Neural progenitor cell (in vitro differentiated cells): Measurements from ENCODE around the gene KIFC3. TPM values are rescaled to one million over a fixed set of nuclear protein-coding genes. Genes with fewer than 3 reads are reported as not detected.

Experiments
- DNase-seq: peaks from one replicate; pipeline ENCODE4 v3.0.0-alpha.2; 2016; ENCODE audit warnings: low spot score
- H2AFZ ChIP-seq: fragments of 200-600 bp; sonication (generic); replicated peaks from 2 replicates; pipeline ENCODE4 v1.6.1; 2016; ENCODE audit warnings: antibody characterized with exemption
- H3F3A ChIP-seq: fragments of 200-600 bp; sonication (generic); 2 replicates; pipeline ENCODE4 v1.6.1; 2016; ENCODE audit warnings: antibody characterized with exemption, low read depth
- H3K27ac ChIP-seq: fragments of 200-600 bp; sonication (generic); 2 replicates; pipeline ENCODE4 v1.5.1; 2016; ENCODE audit warnings: mild to moderate bottlenecking
- H3K27me3 ChIP-seq: fragments of 200-600 bp; sonication (generic); 2 replicates; pipeline ENCODE4 v1.6.1; 2016; ENCODE audit warnings: mild to moderate bottlenecking, moderate library complexity
- H3K36me3 ChIP-seq: fragments of 200-600 bp; sonication (generic); 2 replicates; pipeline ENCODE4 v1.5.1; 2016
- H3K4me1 ChIP-seq: fragments of 200-600 bp; sonication (generic); 2 replicates; pipeline ENCODE4 v1.6.1; 2016; ENCODE audit warnings: mixed run types
- H3K4me2 ChIP-seq: fragments of 200-600 bp; sonication (generic); 2 replicates; pipeline ENCODE4 v1.6.1; 2016
- H3K4me3 ChIP-seq: fragments of 200-600 bp; sonication (generic); 2 replicates; pipeline ENCODE4 v1.5.1; 2016
- H3K79me2 ChIP-seq: fragments of 200-600 bp; sonication (generic); 2 replicates; pipeline ENCODE4 v1.6.1; 2016; ENCODE audit warnings: low read depth
- H3K9ac ChIP-seq: fragments of 200-600 bp; sonication (generic); 2 replicates; pipeline ENCODE4 v1.6.1; 2016
- H3K9me3 ChIP-seq: fragments of 200-600 bp; sonication (generic); 2 replicates; pipeline ENCODE4 v1.5.1; 2016; ENCODE audit warnings: low read depth
- H4K20me1 ChIP-seq: fragments of 200-600 bp; sonication (generic); 2 replicates; pipeline ENCODE4 v1.6.1; 2016; ENCODE audit warnings: low read depth
- H3K27ac Mint-ChIP-seq: 3 replicates; pipeline ENCODE4 v1.8.0; 2021; ENCODE audit warnings: mixed read lengths
- H3K27me3 Mint-ChIP-seq: 2 replicates; pipeline ENCODE4 v1.8.0; 2022; ENCODE audit warnings: low read depth, mild to moderate bottlenecking, inconsistent platforms, moderate library complexity, mixed read lengths; ENCODE audit not compliant: insufficient read depth
- H3K36me3 Mint-ChIP-seq: 3 replicates; pipeline ENCODE4 v1.8.0; 2021; ENCODE audit warnings: mixed read lengths
- H3K4me1 Mint-ChIP-seq: 3 replicates; pipeline ENCODE4 v1.8.0; 2021; ENCODE audit warnings: mixed read lengths
- H3K4me3 Mint-ChIP-seq: 3 replicates; pipeline ENCODE4 v1.8.0; 2021; ENCODE audit warnings: mild to moderate bottlenecking, moderate library complexity, mixed read lengths
- H3K9me3 Mint-ChIP-seq: 3 replicates; pipeline ENCODE4 v1.8.0; 2020; ENCODE audit warnings: mixed read lengths
- CTCF ChIP-seq: fragments of 200-600 bp; sonication (generic); IDR thresholded peaks from 2 replicates; pipeline ENCODE4 v1.5.1; 2017; ENCODE audit warnings: antibody characterized with exemption, mild to moderate bottlenecking
- EZH2 ChIP-seq: fragments of 200-600 bp; sonication (generic); IDR thresholded peaks from 2 replicates; pipeline ENCODE4 v1.6.1; 2017; ENCODE audit warnings: antibody characterized with exemption, mild to moderate bottlenecking, moderate library complexity
- EZH2phosphoT487 ChIP-seq: fragments of 200-600 bp; sonication (generic); IDR thresholded peaks from 2 replicates; pipeline ENCODE4 v1.6.1; 2017; ENCODE audit warnings: antibody characterized with exemption
- total RNA-seq: library from RNA; depleted of rRNA; stranded (reverse); fragments of >200 nt; gene quantifications from 2 replicates; pipeline ENCODE4 v1.2.3, GENCODE V29; 2015; ENCODE audit warnings: low replicate concordance

The KIFC3 gene
- total RNA-seq, 1 donor from 2014 or later = 0.28 TPM

GRCh38 chr16:57759131-57759530 lies 43.2 kb downstream of the KIFC3 start:
- Histone ChIP-seq H3K4me1 (peaks cover 2% of the 10 kb centered on the region), H3K36me3 (no peaks in the 10 kb centered on the region), H3K79me2 (no peaks in the 10 kb centered on the region), H3K27ac (no peak overlapping the region), H4K20me1 (no peaks in the 10 kb centered on the region), H3K4me2 (no peak overlapping the region), H3K9me3 (no peaks in the 10 kb centered on the region), H3K4me3 (no peak overlapping the region), H3F3A (no peaks in the 10 kb centered on the region), H2AFZ (no peak overlapping the region), H3K9ac (no peak overlapping the region), H3K27me3 (no peaks in the 10 kb centered on the region)
- peaks cover 10% of the 10 kb centered on the region for H3K27me3 Mint-ChIP-seq
- H3K27ac Mint-ChIP-seq = no peak overlapping the region
- no peak for DNase-seq
- H3K9me3 Mint-ChIP-seq = no peaks in the 10 kb centered on the region
- TF ChIP-seq EZH2phosphoT487 (no peak), CTCF (no peak), EZH2 (no peak)
- no peak overlapping the region for H3K4me3 Mint-ChIP-seq
- peaks cover 7% of the 10 kb centered on the region for H3K4me1 Mint-ChIP-seq
- H3K36me3 Mint-ChIP-seq = no peaks in the 10 kb centered on the region

GRCh38 chr16:57758331-57759117 lies 43.8 kb downstream of the KIFC3 start:
- H3K36me3 ChIP-seq = no peaks in the 10 kb centered on the region
- no peak overlapping the region for H3K27ac ChIP-seq

DNA sequence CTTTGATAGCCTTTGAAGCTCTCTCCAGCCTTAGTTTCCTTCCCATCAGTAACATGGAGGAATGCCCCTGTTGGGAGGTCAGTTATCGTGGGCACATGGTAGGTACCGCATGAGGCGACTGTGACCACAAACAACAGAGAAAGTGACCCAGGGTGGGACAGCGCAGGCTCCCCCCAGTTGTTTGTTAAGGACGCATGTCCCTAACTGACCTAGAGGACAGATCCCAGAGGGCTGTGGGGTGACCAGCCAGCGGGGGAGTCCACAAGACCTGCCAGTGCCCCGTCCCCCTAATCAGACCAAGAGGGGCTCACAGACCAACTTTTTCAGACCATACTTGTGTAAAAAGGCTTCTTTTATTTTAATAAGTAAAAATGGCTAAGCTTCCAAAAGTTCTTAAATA lies 44.4 kb downstream of the KIFC3 start:
- no peaks in the 10 kb centered on the region for H3K36me3 ChIP-seq

More at GRCh38 chr16:57758331-57759117, 43.8 kb downstream of the KIFC3 start:
- Histone ChIP-seq H4K20me1 (no peaks in the 10 kb centered on the region), H3K79me2 (no peaks in the 10 kb centered on the region), H3K9me3 (no peaks in the 10 kb centered on the region), H3F3A (no peaks in the 10 kb centered on the region), H3K27me3 (no peaks in the 10 kb centered on the region), H2AFZ (no peak overlapping the region), H3K4me1 (peaks cover 2% of the 10 kb centered on the region), H3K4me2 (no peak overlapping the region), H3K9ac (no peak overlapping the region), H3K4me3 (no peak overlapping the region)
- no peak for DNase-seq
- H3K36me3 Mint-ChIP-seq = no peaks in the 10 kb centered on the region
- H3K4me3 Mint-ChIP-seq = no peak overlapping the region
- peaks cover 7% of the 10 kb centered on the region for H3K4me1 Mint-ChIP-seq
- H3K27me3 Mint-ChIP-seq = peaks cover 10% of the 10 kb centered on the region
- H3K27ac Mint-ChIP-seq = no peak overlapping the region
- no peak for TF ChIP-seq EZH2
- TF ChIP-seq EZH2phosphoT487 = no peak
- no peak for TF ChIP-seq CTCF
- H3K9me3 Mint-ChIP-seq = no peaks in the 10 kb centered on the region

More for the DNA sequence above, 44.4 kb downstream of the KIFC3 start:
- TF ChIP-seq CTCF (no peak), EZH2 (no peak)
- Histone ChIP-seq H3K4me1 (peaks cover under 1% of the 10 kb centered on the region), H2AFZ (no peak overlapping the region), H3K27ac (no peak overlapping the region), H3K4me2 (no peak overlapping the region), H3K9me3 (no peaks in the 10 kb centered on the region), H3K9ac (no peak overlapping the region), H3F3A (no peaks in the 10 kb centered on the region), H4K20me1 (no peaks in the 10 kb centered on the region), H3K79me2 (no peaks in the 10 kb centered on the region), H3K27me3 (no peaks in the 10 kb centered on the region), H3K4me3 (no peak overlapping the region)
- no peak for DNase-seq
- Mint-ChIP-seq H3K4me3 (no peak overlapping the region), H3K9me3 (no peaks in the 10 kb centered on the region), H3K36me3 (no peaks in the 10 kb centered on the region), H3K27ac (peak overlapping the region; percentile 21), H3K4me1 (peaks cover 2% of the 10 kb centered on the region), H3K27me3 (peaks cover 10% of the 10 kb centered on the region)
